Dedifferentiated amniotic fluid mesenchymal stem cell (primary cell): ENCODE measurements around the gene MCM3AP.

Source experiments
- DNase-seq: peaks from one replicate; pipeline ENCODE4 v3.0.0-alpha.2; 2016; ENCODE audit errors: extremely low spot score

Gene MCM3AP

DNA sequence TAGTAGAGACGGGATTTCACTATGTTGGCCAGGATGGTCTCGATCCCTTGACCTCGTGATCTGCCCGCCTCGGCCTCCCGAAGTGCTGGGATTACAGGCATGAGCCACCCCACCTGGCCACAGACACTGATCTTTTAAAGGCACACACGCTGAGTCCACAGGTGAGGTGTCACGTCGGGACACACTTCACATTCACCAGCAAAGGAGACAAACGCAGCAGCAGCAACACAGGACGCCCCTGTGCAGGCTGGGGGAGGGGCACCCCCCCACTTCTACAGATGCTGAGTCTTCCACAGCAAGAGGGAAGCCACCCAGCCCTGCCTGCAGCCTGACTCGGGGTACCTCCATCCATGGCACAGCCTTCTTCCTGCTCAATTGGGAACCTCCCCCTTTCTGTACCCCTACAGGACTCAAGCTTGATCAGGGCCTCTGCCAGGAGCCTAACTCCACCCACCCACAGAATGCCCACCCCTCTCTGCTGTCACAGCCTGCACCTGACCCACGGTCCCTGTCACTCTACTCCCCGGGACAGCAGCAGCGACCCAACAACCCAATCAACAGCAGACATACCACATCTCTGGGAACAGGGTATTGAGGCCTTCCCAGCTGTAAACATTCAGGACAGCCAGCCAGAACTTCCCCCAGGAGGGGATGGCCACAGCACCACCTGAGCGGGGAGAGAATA is 66.4 kb downstream of the MCM3AP start:
- no peak for DNase-seq

- no peak for DNase-seq
Measured at GRCh38 chr21:46217511-46218196, 67.8 kb downstream of the MCM3AP start.

DNA sequence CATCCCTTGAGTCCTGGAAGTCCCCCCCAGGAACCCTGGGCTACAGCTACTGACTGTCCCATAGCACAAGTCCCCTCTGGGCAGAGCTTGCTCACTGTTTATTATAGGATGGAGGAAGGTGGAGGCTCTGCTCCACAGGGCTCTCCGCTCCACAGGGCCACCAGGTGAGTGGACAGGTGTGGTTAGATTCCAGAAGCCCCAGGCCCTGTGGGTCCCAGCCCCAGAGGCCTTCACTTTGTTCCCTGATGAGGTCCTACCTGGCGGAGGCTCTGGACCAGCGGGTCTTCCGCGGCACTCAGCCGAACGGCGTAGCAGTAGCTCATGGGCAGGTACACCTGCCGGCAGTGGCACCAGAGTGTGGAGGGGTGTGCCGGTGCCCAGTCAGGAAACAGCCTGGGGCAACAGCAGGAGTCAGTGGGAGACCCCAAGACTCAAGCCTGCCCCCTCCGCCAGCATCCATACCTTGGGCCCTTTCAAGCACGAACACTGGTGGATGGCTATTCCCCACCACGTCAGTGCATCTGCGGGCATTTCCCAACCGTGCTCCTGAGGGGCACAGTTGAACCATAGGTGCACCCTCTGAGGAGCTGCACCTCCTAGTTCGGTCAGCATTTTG is 69.2 kb downstream of the MCM3AP start:
- no peak for DNase-seq

DNA sequence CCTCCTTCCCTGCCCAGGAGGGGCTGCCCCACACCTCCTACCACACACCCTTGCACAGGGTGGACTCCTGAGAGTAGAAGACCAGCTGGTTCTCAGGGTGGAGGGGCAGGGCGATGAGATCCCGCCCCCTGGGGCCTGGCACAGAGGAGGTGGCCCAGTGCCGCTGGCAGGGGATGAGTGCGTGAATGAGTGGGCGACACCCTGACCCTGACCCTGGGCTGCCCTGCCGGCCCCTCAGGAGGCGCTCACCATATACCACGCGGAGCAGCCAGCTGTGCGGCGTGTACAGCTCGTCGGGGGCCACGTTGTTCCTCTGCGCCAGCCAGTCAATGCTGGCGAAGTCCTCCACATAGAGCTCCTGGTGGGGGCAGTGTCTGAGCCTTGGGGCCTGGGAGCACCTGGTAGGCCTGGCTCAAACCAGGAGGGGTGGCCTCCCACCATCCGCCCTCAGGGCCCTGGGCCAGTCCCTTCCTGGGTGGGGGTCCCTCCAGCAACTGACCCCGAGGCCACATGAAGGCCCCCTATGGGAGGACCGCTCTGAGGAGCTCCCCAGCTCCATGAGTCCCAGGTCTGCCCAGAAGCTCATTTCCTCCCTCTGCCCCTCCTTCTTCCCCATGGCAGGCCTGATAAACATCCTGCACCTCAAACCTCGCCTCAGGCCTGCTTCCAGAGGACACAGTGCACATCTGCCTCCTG is 69.8 kb downstream of the MCM3AP start:
- no peak for DNase-seq

GRCh38 chr21:46214478-46215340 is 70.7 kb downstream of the MCM3AP start:
- DNase-seq, result no peak

GRCh38 chr21:46213620-46214286 is 71.7 kb downstream of the MCM3AP start:
- DNase-seq, result no peak

DNA sequence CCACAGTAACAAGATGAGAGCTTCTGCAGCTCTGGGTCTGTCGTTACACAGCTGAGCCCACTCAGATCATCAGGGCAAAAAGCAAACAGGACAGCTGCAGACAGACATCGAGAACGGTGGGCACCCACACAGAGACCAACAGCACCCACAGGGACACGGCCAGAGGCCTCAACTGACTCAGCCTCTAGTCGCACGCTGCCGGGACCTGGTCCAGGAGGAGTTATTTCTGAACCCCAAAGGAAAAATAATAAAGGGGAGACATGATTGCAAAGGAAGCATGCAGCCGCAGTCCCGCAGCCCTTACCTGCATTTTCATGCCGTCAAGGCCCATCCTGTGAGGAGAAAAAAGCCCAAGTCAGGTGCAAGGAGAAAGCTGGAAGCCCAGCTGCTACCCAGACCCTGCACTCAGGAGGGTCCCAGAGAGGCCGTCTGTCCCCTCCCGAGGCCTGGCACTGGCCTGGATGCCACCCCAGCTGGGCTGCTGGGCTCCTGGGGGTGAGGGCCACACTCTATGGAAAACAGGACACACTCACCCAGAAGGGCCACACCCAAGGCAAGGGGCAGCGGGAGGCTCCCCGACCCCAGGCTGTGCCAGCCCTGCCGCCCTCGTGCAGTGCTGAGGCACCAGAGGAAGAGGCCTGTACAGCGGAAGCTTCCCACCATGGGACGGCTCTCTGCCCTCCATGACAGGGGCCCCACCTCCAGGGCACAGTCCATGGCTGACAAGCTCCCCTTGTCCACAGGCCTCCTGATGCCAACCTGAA is 72.5 kb downstream of the MCM3AP start:
- DNase-seq, result no peak

GRCh38 chr21:46211786-46212720 is 73.4 kb downstream of the MCM3AP start:
- no peak for DNase-seq

- no peak for DNase-seq
Measured at GRCh38 chr21:46211376-46211775, 74.0 kb downstream of the MCM3AP start.

- no peak for DNase-seq
Measured at GRCh38 chr21:46210378-46211136, 74.9 kb downstream of the MCM3AP start.

DNA sequence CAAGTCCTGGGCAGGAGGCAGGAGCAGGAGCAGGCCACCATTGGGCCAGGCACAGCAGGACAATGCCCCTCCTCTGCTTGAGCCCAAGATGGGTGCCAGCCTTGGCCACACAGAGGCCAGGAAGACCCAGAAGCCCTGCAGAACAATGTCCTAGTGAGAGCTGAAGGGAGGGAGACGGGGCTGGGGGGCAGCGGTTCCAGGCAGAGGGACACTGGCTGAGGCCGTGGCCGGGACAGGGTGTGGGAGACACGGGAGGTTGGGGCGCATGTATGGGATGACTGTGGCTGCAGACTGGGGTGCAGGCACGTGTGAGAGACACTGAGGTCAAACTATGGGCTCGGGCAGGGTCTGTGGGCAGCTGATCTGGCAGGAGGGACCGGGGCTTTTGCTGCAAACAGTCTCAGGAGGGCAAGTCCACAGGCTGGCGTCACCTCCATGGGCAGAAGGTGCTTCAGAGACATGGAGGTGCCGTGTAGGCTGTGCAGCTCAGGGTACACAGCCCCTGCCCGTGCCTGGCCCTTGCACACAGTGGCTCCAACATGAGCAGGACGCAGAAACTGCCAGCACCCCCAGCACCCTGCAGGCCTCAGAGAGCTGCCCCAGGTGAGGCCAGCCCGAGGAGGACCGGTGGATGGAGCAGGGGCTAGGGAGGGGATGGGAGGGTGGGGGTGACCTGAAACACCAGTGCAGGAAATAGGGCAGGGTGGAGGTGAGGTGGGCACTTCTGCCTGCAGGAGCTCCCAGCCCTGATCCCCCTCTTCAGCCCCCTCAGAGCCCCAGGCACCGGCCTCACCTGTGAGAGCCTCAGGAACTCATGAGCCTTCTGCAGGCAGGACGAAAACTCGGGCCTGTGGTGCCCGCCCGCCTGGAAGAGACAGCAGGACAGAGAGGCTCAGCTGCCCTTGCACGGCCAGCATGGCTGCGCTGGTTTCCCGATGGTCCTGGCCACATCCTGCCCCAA is 76.4 kb downstream of the MCM3AP start:
- DNase-seq, result no peak

- no peak for DNase-seq
Measured at GRCh38 chr21:46207920-46208591, 77.4 kb downstream of the MCM3AP start.

DNA sequence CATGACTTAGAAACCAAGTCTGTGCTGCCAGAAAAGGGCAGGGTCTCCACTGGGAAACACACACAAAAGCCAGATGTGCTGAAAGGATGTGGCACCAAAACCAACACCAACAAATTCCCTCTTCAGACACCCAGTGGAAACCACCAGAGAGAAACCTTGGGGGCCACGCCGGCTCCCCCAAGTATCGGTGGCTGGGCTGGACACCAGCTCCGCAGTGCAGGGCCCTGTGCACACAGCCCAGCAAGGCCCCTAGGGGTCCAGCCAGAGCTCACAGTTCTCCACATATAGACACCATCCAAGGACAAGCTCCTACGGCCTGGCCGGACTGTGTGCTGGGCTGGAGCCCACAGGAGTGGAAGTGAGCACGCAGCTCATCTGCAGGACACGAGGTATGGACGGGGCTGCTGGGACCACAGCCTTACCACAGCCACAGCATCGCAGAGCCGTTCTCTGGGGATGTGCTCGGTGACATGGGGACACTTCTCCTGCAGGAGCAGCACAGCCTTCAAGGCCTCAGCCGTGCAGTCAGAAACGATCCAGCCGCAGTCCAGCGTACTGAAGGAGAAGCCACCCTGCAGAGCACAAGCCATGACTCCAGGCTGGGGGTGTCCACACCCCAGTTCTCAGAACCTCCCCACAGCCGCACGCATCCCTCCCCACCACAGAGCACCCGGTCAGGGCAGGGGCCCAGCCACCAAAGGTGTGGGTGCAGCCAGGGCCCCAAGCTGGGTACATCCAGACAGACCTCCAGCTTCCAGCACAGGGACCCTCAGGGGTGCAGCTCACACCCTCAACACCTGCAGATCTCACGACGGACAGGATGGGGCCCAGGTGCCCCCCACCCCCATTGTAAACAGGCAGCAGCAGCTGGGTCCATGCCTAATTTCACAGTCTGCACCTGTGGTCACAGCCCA is 78.1 kb downstream of the MCM3AP start:
- no peak for DNase-seq

DNA sequence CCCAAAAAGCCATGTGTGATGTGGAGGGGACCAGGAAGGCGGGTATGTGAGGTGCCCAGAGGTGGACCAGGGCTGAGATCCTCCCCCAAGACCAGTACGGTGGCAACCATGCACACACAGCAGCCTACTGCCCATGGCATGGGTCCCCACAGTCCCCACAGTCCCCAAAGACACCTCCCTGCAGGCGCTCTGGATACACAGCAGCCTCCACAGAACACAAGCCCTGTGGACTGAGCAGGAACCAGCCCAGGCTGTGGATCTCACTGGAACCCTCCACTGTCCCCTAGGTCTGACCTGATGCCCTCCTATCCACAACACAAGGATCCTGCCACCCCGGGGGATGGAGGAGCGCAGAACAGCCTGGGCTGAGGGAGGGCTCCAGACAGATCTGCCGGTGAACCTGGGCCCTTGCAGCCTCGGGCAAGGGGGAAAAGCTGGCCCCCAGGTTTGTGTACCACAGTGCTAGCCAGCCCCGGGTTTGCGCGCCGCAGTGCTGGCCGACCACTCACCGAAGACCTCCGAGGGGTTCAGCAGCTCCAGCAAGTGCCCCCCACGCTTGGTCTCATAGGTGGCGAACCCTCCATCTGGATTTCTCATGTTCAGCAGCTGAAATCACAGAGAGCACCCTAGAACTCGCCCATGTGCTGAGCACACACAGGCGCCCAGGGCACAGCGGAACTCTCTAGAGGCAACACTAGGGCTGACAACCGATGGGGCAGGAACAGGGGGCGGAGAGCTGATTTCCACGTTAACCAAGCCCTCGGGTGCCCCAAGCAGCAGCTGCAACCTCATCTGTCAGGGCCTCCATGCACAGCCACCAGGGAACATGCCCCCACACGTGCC is 79.0 kb downstream of the MCM3AP start:
- DNase-seq, result no peak

- DNase-seq, result no peak
Measured at GRCh38 chr21:46205766-46206162, 79.6 kb downstream of the MCM3AP start.
